ENCODE data around the gene ATP7B.

DNA sequence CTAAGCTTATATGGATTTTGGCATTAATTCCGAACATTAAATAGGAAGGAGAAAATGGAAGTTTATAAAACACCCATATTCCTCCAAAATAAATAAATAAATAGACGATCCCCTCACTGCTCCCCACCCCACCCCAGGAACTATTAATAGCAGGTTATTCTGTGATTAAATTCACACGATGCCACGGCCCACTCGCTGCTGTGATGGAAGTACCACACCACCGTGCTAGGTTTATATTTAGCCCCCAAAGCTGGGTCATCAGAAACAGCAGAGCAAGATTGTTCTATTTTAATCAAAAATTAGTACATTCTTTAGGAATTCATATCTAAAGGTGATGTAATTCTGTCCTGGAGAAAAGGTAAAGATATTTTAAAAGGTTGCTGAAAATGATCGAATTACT, 84.1 kb downstream of the ATP7B start:
- TF ChIP-seq GATA2 (IDR thresholded peaks at IDR 0.05; ENCODE audit: low read depth, low read length) (no peak), GATA3 (IDR thresholded peaks at IDR 0.05; ENCODE audit: low read depth, low read length) (no peak)

Data from SH-SY5Y (cell line).